ENCODE measurements around the gene OBSL1.

OBSL1 gene

GRCh38 chr2:219559156-219559915 is 12.0 kb downstream of the OBSL1 start:
- no peak overlapping the region for H3K27ac ChIP-seq
- no peak overlapping the region for H3K4me3 ChIP-seq
- H3K27me3 ChIP-seq, result no peaks in the 10 kb centered on the region
- peaks cover 5 to 12% (median 6%) of the 10 kb centered on the region in 10 experiments for H3K4me1 ChIP-seq
- peaks cover 0 to 4% (median 0%) of the 10 kb centered on the region in 11 experiments; a peak in 1 of 22 replicates for H3K9me3 ChIP-seq (replicated peaks in 1 of 11)
- H3K36me3 ChIP-seq, result peaks cover 0 to 3% (median 0%) of the 10 kb centered on the region in 11 experiments; a peak in 3 of 22 replicates
- peak overlapping the region in 2 of 11 experiments; percentile 63 to 74; a peak in 3 of 22 replicates for H3K4me2 ChIP-seq
- no peak for TF ChIP-seq Cebpa-rat (IDR thresholded peaks at IDR 0.05)
- no peak overlapping the region for H3K9ac ChIP-seq
- H4K20me1 ChIP-seq, result peaks cover 0 to 52% (median 0%) of the 10 kb centered on the region in 11 experiments; a peak in 6 of 22 replicates

GRCh38 chr2:219557791-219558785 is 13.3 kb downstream of the OBSL1 start:
- Histone ChIP-seq H3K4me1 (peaks cover 5 to 12% (median 6%) of the 10 kb centered on the region in 10 experiments), H3K27me3 (no peaks in the 10 kb centered on the region), H3K9ac (no peak overlapping the region), H3K36me3 (no peaks in the 10 kb centered on the region; a peak in 2 of 22 replicates), H4K20me1 (peaks cover 0 to 47% (median 0%) of the 10 kb centered on the region in 11 experiments; a peak in 5 of 22 replicates), H3K27ac (no peak overlapping the region), H3K4me2 (no peak overlapping the region), H3K4me3 (no peak overlapping the region), H3K9me3 (replicated peaks in 1 of 11) (peaks cover 0 to 4% (median 0%) of the 10 kb centered on the region in 11 experiments; a peak in 3 of 22 replicates)
- TF ChIP-seq Cebpa-rat (IDR thresholded peaks at IDR 0.05), result no peak

GRCh38 chr2:219557320-219557719 is 14.0 kb downstream of the OBSL1 start:
- H3K4me1 ChIP-seq, result peaks cover 7 to 16% (median 11%) of the 10 kb centered on the region in 10 experiments
- TF ChIP-seq Cebpa-rat (IDR thresholded peaks at IDR 0.05), result no peak

GRCh38 chr2:219556413-219556812 is 14.9 kb downstream of the OBSL1 start:
- H3K4me1 ChIP-seq, result peaks cover 7 to 20% (median 15%) of the 10 kb centered on the region in 10 experiments
- no peak overlapping the region for H3K9ac ChIP-seq
- no peak for TF ChIP-seq Cebpa-rat (IDR thresholded peaks at IDR 0.05)
- H4K20me1 ChIP-seq, result peaks cover 0 to 30% (median 0%) of the 10 kb centered on the region in 11 experiments; a peak in 5 of 22 replicates
- H3K36me3 ChIP-seq, result no peaks in the 10 kb centered on the region; a peak in 1 of 22 replicates
- H3K27ac ChIP-seq, result no peak overlapping the region
- H3K4me2 ChIP-seq, result no peak overlapping the region
- H3K4me3 ChIP-seq, result no peak overlapping the region
- H3K9me3 ChIP-seq (replicated peaks in 1 of 11), result peaks cover 0 to 9% (median 0%) of the 10 kb centered on the region in 11 experiments; a peak in 4 of 22 replicates
- peaks cover 0 to 15% (median 7%) of the 10 kb centered on the region in 11 experiments; a peak in 16 of 22 replicates for H3K27me3 ChIP-seq

More at GRCh38 chr2:219557320-219557719, 14.0 kb downstream of the OBSL1 start:
- Histone ChIP-seq H3K9me3 (replicated peaks in 1 of 11) (peaks cover 0 to 9% (median 0%) of the 10 kb centered on the region in 11 experiments; a peak in 4 of 22 replicates), H3K4me3 (no peak overlapping the region), H3K27me3 (peaks cover 0 to 6% (median 0%) of the 10 kb centered on the region in 11 experiments; a peak in 2 of 22 replicates), H3K9ac (no peak overlapping the region), H3K27ac (no peak overlapping the region), H4K20me1 (peaks cover 0 to 39% (median 0%) of the 10 kb centered on the region in 11 experiments; a peak in 5 of 22 replicates), H3K36me3 (no peaks in the 10 kb centered on the region; a peak in 2 of 22 replicates), H3K4me2 (no peak overlapping the region)

- peaks cover 0 to 15% (median 11%) of the 10 kb centered on the region in 11 experiments; a peak in 17 of 22 replicates for H3K27me3 ChIP-seq
Observed at GRCh38 chr2:219555956-219556355, 15.4 kb downstream of the OBSL1 start.

GRCh38 chr2:219554350-219554749 is 17.0 kb downstream of the OBSL1 start:
- TF ChIP-seq Cebpa-rat (IDR thresholded peaks at IDR 0.05), result no peak
- peaks cover 0 to 13% (median 9%) of the 10 kb centered on the region in 10 experiments; a peak in 14 of 20 replicates for H3K4me1 ChIP-seq
- H3K9me3 ChIP-seq (replicated peaks in 1 of 11), result peaks cover 0 to 9% (median 0%) of the 10 kb centered on the region in 11 experiments; a peak in 4 of 22 replicates
- H3K4me3 ChIP-seq, result no peak overlapping the region
- peaks cover 0 to 18% (median 14%) of the 10 kb centered on the region in 11 experiments; a peak in 17 of 22 replicates for H3K27me3 ChIP-seq
- no peaks in the 10 kb centered on the region; a peak in 1 of 22 replicates for H3K36me3 ChIP-seq
- H3K27ac ChIP-seq, result no peak overlapping the region
- peaks cover 0 to 29% (median 0%) of the 10 kb centered on the region in 11 experiments; a peak in 5 of 22 replicates for H4K20me1 ChIP-seq
- H3K9ac ChIP-seq, result no peak overlapping the region
- H3K4me2 ChIP-seq, result no peak overlapping the region

More at GRCh38 chr2:219555956-219556355, 15.4 kb downstream of the OBSL1 start:
- H3K4me3 ChIP-seq, result no peak overlapping the region
- no peak overlapping the region for H3K27ac ChIP-seq
- H3K4me2 ChIP-seq, result no peak overlapping the region
- peaks cover 0 to 26% (median 0%) of the 10 kb centered on the region in 11 experiments; a peak in 5 of 22 replicates for H4K20me1 ChIP-seq
- H3K9ac ChIP-seq, result no peak overlapping the region
- peaks cover 0 to 9% (median 0%) of the 10 kb centered on the region in 11 experiments; a peak in 4 of 22 replicates for H3K9me3 ChIP-seq (replicated peaks in 1 of 11)
- no peak for TF ChIP-seq Cebpa-rat (IDR thresholded peaks at IDR 0.05)
- H3K4me1 ChIP-seq, result peaks cover 7 to 20% (median 14%) of the 10 kb centered on the region in 10 experiments
- no peaks in the 10 kb centered on the region; a peak in 1 of 22 replicates for H3K36me3 ChIP-seq

GRCh38 chr2:219553463-219553963 is 17.8 kb downstream of the OBSL1 start:
- Histone ChIP-seq H3K4me2 (no peak overlapping the region), H3K4me1 (peaks cover 0 to 13% (median 9%) of the 10 kb centered on the region in 10 experiments; a peak in 14 of 20 replicates), H3K27me3 (peaks cover 0 to 18% (median 14%) of the 10 kb centered on the region in 11 experiments; a peak in 17 of 22 replicates), H3K9ac (no peak overlapping the region), H4K20me1 (peaks cover 0 to 29% (median 0%) of the 10 kb centered on the region in 11 experiments; a peak in 5 of 22 replicates), H3K27ac (no peak overlapping the region), H3K36me3 (no peaks in the 10 kb centered on the region; a peak in 1 of 22 replicates), H3K9me3 (replicated peaks in 1 of 11) (peaks cover 0 to 7% (median 0%) of the 10 kb centered on the region in 11 experiments; a peak in 3 of 22 replicates), H3K4me3 (no peak overlapping the region)
- TF ChIP-seq Cebpa-rat (IDR thresholded peaks at IDR 0.05), result no peak

- H3K9me3 ChIP-seq (replicated peaks in 1 of 11), result peaks cover 0 to 7% (median 0%) of the 10 kb centered on the region in 11 experiments; a peak in 3 of 22 replicates
- H3K9ac ChIP-seq, result no peak overlapping the region
- H3K4me2 ChIP-seq, result peak overlapping the region in 10 of 11 experiments; percentile 67 to 86 (median 83); a peak in 16 of 22 replicates
- H4K20me1 ChIP-seq, result peaks cover 0 to 31% (median 0%) of the 10 kb centered on the region in 11 experiments; a peak in 5 of 22 replicates
- no peak for TF ChIP-seq Cebpa-rat (IDR thresholded peaks at IDR 0.05)
- H3K4me3 ChIP-seq, result peak overlapping the region in 2 of 10 experiments; percentile 54 to 58; a peak in 3 of 20 replicates
- H3K27me3 ChIP-seq, result peaks cover 0 to 18% (median 14%) of the 10 kb centered on the region in 11 experiments; a peak in 17 of 22 replicates
- H3K4me1 ChIP-seq, result peaks cover 0 to 13% (median 9%) of the 10 kb centered on the region in 10 experiments; a peak in 14 of 20 replicates
- H3K36me3 ChIP-seq, result no peaks in the 10 kb centered on the region; a peak in 1 of 22 replicates
- H3K27ac ChIP-seq, result no peak overlapping the region
Observed at GRCh38 chr2:219553168-219553417, 18.2 kb downstream of the OBSL1 start.

Measured in BLaER1 treated with 17β-estradiol and CSF1 and Interleukin-3, amounts not matched to agents 10 nM and 100 nM (cell line).